ENCODE measurements around the gene IFIT3. TPM values are rescaled to one million over a fixed set of nuclear protein-coding genes. Genes with fewer than 3 reads are reported as not detected.

Gene IFIT3
- polyA plus RNA-seq, 2 of the 4 experiments (the other 2 are of a cell fraction): 1.5 to 2.1 TPM

- ATAC-seq (no peak), FAIRE-seq (no peak)
Observed at GRCh38 chr10:89362929-89363328, 35.1 kb downstream of the IFIT3 start.

GRCh38 chr10:89363729-89364442, 36.1 kb downstream of the IFIT3 start:
- no peak overlapping the region for H3K27ac ChIP-seq
- TF ChIP-seq MYC (IDR thresholded peaks at IDR 0.05; ENCODE audit: borderline replicate concordance, low read length) (no peak), MAZ (IDR thresholded peaks at IDR 0.05; ENCODE audit: borderline replicate concordance, low read depth, low read length) (no peak), MAX (IDR thresholded peaks at IDR 0.05) (no peak), HMGXB4 (CRISPR knock-in tag; IDR thresholded peaks at IDR 0.05; ENCODE audit: borderline replicate concordance) (no peak), HOXB5 (CRISPR knock-in tag; IDR thresholded peaks at IDR 0.05) (no peak), RAD21 (conservative IDR thresholded peaks at IDR 0.05 in 1 of 2, IDR thresholded peaks at IDR 0.05 in 1 of 2) (no peak), BCL3 (IDR thresholded peaks at IDR 0.05) (no peak), KDM1A (IDR thresholded peaks at IDR 0.05; ENCODE audit: low read depth) (no peak), E2F6 (IDR thresholded peaks at IDR 0.05; ENCODE audit: borderline replicate concordance, low read depth) (no peak), JUN (IDR thresholded peaks at IDR 0.05) (no peak), GATA3 (IDR thresholded peaks at IDR 0.05; ENCODE audit: borderline replicate concordance) (no peak), NFE2L2 (conservative IDR thresholded peaks at IDR 0.05; ENCODE audit: low read length) (no peak), MAFK (IDR thresholded peaks at IDR 0.05; ENCODE audit: partially characterized antibody) (no peak), CHD4 (IDR thresholded peaks at IDR 0.05; ENCODE audit: borderline replicate concordance) (no peak)
- no peak for ATAC-seq
- 70% methylated on average over 6 of the region's 6 CpGs for WGBS (ENCODE audit: missing lambda C conversion rate)
- POLR2A ChIA-PET: no interaction called here
- DNase-seq (ENCODE audit: low read depth in 1 of 2, low spot score in 1 of 2): no peak
- H3K9me3 ChIP-seq: no peaks in the 10 kb centered on the region
- FAIRE-seq: no peak
- H3K4me3 ChIP-seq: no peak overlapping the region
- CTCF ChIA-PET: interaction anchor here (0.8 to 1.8 kb wide), 6 partner anchors 14 to 198 kb away, joined by 3 to 4 read pairs (median 3); partner anchors contain the start of gene IFIT1B
- no peaks in the 10 kb centered on the region for H3K4me1 ChIP-seq
- H3K4me2 ChIP-seq: no peak overlapping the region

More at GRCh38 chr10:89362929-89363328, 35.1 kb downstream of the IFIT3 start:
- ChIA-PET POLR2A (no interaction called here), CTCF (interaction anchor here (1.6 kb wide), 1 partner anchor 146 kb away, joined by 4 read pairs; no protein-coding TSS in a partner anchor)
- DNase-seq (ENCODE audit: low read depth in 1 of 2, low spot score in 1 of 2): no peak
- no peak for TF ChIP-seq FOSB (CRISPR knock-in tag; IDR thresholded peaks at IDR 0.05)
- TF ChIP-seq HES2 (IDR thresholded peaks at IDR 0.05): no peak
- no peak for TF ChIP-seq MAX (IDR thresholded peaks at IDR 0.05)
- no peak for TF ChIP-seq EP300 (IDR thresholded peaks at IDR 0.05)
- no peak for TF ChIP-seq BCL3 (IDR thresholded peaks at IDR 0.05)
- no peak for TF ChIP-seq USF2 (IDR thresholded peaks at IDR 0.05)
- no peak for TF ChIP-seq TP53 (CRISPR knock-in tag; IDR thresholded peaks at IDR 0.05)
- TF ChIP-seq EHMT2 (IDR thresholded peaks at IDR 0.05; ENCODE audit: low read depth): no peak
- TF ChIP-seq KDM5A (IDR thresholded peaks at IDR 0.05): no peak
- TF ChIP-seq ELK1 (IDR thresholded peaks at IDR 0.05; ENCODE audit: low read depth, low read length): no peak
- TF ChIP-seq CHD4 (IDR thresholded peaks at IDR 0.05; ENCODE audit: borderline replicate concordance): no peak
- TF ChIP-seq NR3C1 (IDR thresholded peaks at IDR 0.05): no peak
- no peak for TF ChIP-seq MAZ (IDR thresholded peaks at IDR 0.05; ENCODE audit: borderline replicate concordance, low read depth, low read length)
- TF ChIP-seq CEBPB (IDR thresholded peaks at IDR 0.05): no peak
- TF ChIP-seq ZSCAN20 (CRISPR knock-in tag; IDR thresholded peaks at IDR 0.05): no peak
- TF ChIP-seq TFCP2L1 (CRISPR knock-in tag; IDR thresholded peaks at IDR 0.05): no peak
- H3K9me3 ChIP-seq: no peaks in the 10 kb centered on the region
- H3K27ac ChIP-seq: no peak overlapping the region
- no peaks in the 10 kb centered on the region for H3K4me1 ChIP-seq
- H3K4me2 ChIP-seq: no peak overlapping the region
- no peak overlapping the region for H3K4me3 ChIP-seq

Data from A549 (cell line).